ENCODE results near the gene KIF1B. TPM values are rescaled to one million over a fixed set of nuclear protein-coding genes. Genes with fewer than 3 reads are reported as not detected.

Gene KIF1B
- total and polyA plus RNA-seq, 2 experiments from 2014 or later = 22.2 to 56.2 TPM

- no peak for DNase-seq (ENCODE audit: low read depth in 1 of 2, low spot score in 1 of 2)
- peak overlapping the region; percentile 50 for H3K27ac ChIP-seq
Observed at GRCh38 chr1:10309243-10310011, 99.1 kb downstream of the KIF1B start.

GRCh38 chr1:10316752-10317151 lies 106.4 kb downstream of the KIF1B start:
- H3K9me3 ChIP-seq (ENCODE audit: low read depth) = no peaks in the 10 kb centered on the region
- no peak for TF ChIP-seq CTCF (IDR thresholded peaks at IDR 0.05; ENCODE audit: low read depth, low read length)
- peaks cover 9% of the 10 kb centered on the region for H3K4me1 ChIP-seq (ENCODE audit: low read depth)
- no peak overlapping the region for H3K27ac ChIP-seq
- H3K27me3 ChIP-seq = no peaks in the 10 kb centered on the region
- H3K36me3 ChIP-seq = peaks cover 5% of the 10 kb centered on the region
- no peak overlapping the region for H3K4me3 ChIP-seq
- no peak for DNase-seq (ENCODE audit: low read depth in 1 of 2, low spot score in 1 of 2)

More at GRCh38 chr1:10309243-10310011, 99.1 kb downstream of the KIF1B start:
- peaks cover 16% of the 10 kb centered on the region for H3K36me3 ChIP-seq
- TF ChIP-seq CTCF (IDR thresholded peaks at IDR 0.05; ENCODE audit: low read depth, low read length) = no peak
- H3K4me1 ChIP-seq (ENCODE audit: low read depth) = no peaks in the 10 kb centered on the region
- H3K4me3 ChIP-seq = no peak overlapping the region
- H3K27me3 ChIP-seq = no peaks in the 10 kb centered on the region
- no peaks in the 10 kb centered on the region for H3K9me3 ChIP-seq (ENCODE audit: low read depth)

- peak overlapping the region; percentile 67 for H3K27ac ChIP-seq
- no peaks in the 10 kb centered on the region for H3K27me3 ChIP-seq
- DNase-seq (ENCODE audit: low read depth in 1 of 2, low spot score in 1 of 2) = peak in 1 of 2 donors; percentile 11
- no peak overlapping the region for H3K4me3 ChIP-seq
- no peak for TF ChIP-seq CTCF (IDR thresholded peaks at IDR 0.05; ENCODE audit: low read depth, low read length)
- H3K36me3 ChIP-seq = peaks cover 13% of the 10 kb centered on the region
- no peaks in the 10 kb centered on the region for H3K9me3 ChIP-seq (ENCODE audit: low read depth)
- H3K4me1 ChIP-seq (ENCODE audit: low read depth) = peaks cover 9% of the 10 kb centered on the region
Observed at GRCh38 chr1:10319750-10320149, 109.4 kb downstream of the KIF1B start.

- H3K4me3 ChIP-seq = no peak overlapping the region
- H3K27me3 ChIP-seq = no peaks in the 10 kb centered on the region
- H3K9me3 ChIP-seq (ENCODE audit: low read depth) = no peaks in the 10 kb centered on the region
- peaks cover 13% of the 10 kb centered on the region for H3K36me3 ChIP-seq
- H3K27ac ChIP-seq = peak overlapping the region; percentile 67
- no peak for DNase-seq (ENCODE audit: low read depth in 1 of 2, low spot score in 1 of 2)
- peaks cover 9% of the 10 kb centered on the region for H3K4me1 ChIP-seq (ENCODE audit: low read depth)
- no peak for TF ChIP-seq CTCF (IDR thresholded peaks at IDR 0.05; ENCODE audit: low read depth, low read length)
Observed at GRCh38 chr1:10320336-10320735, 110.0 kb downstream of the KIF1B start.

- peaks cover 24% of the 10 kb centered on the region for H3K36me3 ChIP-seq
- H3K27ac ChIP-seq = no peak overlapping the region
- H3K27me3 ChIP-seq = no peaks in the 10 kb centered on the region
- no peaks in the 10 kb centered on the region for H3K9me3 ChIP-seq (ENCODE audit: low read depth)
- DNase-seq (ENCODE audit: low read depth in 1 of 2, low spot score in 1 of 2) = no peak
- H3K4me1 ChIP-seq (ENCODE audit: low read depth) = peaks cover 9% of the 10 kb centered on the region
- H3K4me3 ChIP-seq = no peak overlapping the region
- no peak for TF ChIP-seq CTCF (IDR thresholded peaks at IDR 0.05; ENCODE audit: low read depth, low read length)
Observed at GRCh38 chr1:10322821-10323220, 112.5 kb downstream of the KIF1B start.
